ENCODE data around the gene SYCP2. TPM values are rescaled to one million over a fixed set of nuclear protein-coding genes. Genes with fewer than 3 reads are reported as not detected.

SYCP2 gene
- total and polyA plus RNA-seq, 2 of the 8 experiments (the other 6 are each of a cell fraction or from before 2014, with no cell fraction given), result 0.02 to 0.50 TPM

GRCh38 chr20:59902470-59902869, 31.0 kb downstream of the SYCP2 start:
- no peak overlapping the region for H4K8ac ChIP-seq (ENCODE audit: extremely low read depth, insufficient read depth, low read length)
- H2BK15ac ChIP-seq (ENCODE audit: low read length), result no peak overlapping the region
- 86% methylated on average over 3 of the region's 3 CpGs; no CpG with 5 or more reads in 1 of the 2 experiments for WGBS, 2 experiments (ENCODE audit: extremely low coverage in 1 of 2, insufficient coverage in 1 of 2, insufficient read length in 1 of 2, insufficient replicate concordance in 2 of 2, low coverage in 1 of 2, low lambda C conversion rate in 2 of 2, missing lambda C conversion rate in 1 of 2)

More at GRCh38 chr20:59902470-59902869, 31.0 kb downstream of the SYCP2 start:
- no peak overlapping the region for H2BK12ac ChIP-seq (ENCODE audit: low read depth, low read length)
- H3K23me2 ChIP-seq (ENCODE audit: low read depth, low read length), result no peaks in the 10 kb centered on the region
- H3K23ac ChIP-seq (ENCODE audit: insufficient read length), result no peak overlapping the region
- TF ChIP-seq EP300 (IDR thresholded peaks at IDR 0.05; ENCODE audit: borderline replicate concordance in 1 of 2, low read depth in 2 of 2, low read length in 2 of 2), result no peak
- no peak for TF ChIP-seq SP1 (IDR thresholded peaks at IDR 0.05; ENCODE audit: low read depth, low read length)
- TF ChIP-seq CBX5 (IDR thresholded peaks at IDR 0.05; ENCODE audit: low read depth, low read length), result no peak
- no peak for TF ChIP-seq SIRT6 (IDR thresholded peaks at IDR 0.05; ENCODE audit: low read length)
- TF ChIP-seq EGR1 (IDR thresholded peaks at IDR 0.05; ENCODE audit: borderline replicate concordance, low read depth, low read length), result no peak
- TF ChIP-seq CHD2 (IDR thresholded peaks at IDR 0.05; ENCODE audit: low read length), result no peak
- TF ChIP-seq RFX5 (IDR thresholded peaks at IDR 0.05; ENCODE audit: borderline replicate concordance, low read depth, low read length), result no peak
- TF ChIP-seq CREB1 (IDR thresholded peaks at IDR 0.05), result no peak
- TF ChIP-seq TEAD4 (IDR thresholded peaks at IDR 0.05; ENCODE audit: low read depth, low read length), result no peak
- TF ChIP-seq YY1 (IDR thresholded peaks at IDR 0.05; ENCODE audit: low read depth, low read length), result no peak
- no peak for TF ChIP-seq RNF2 (IDR thresholded peaks at IDR 0.05; ENCODE audit: borderline replicate concordance, low read depth, low read length, missing control alignments, poor library complexity, severe bottlenecking)
- TF ChIP-seq ASH2L (IDR thresholded peaks at IDR 0.05; ENCODE audit: low read length), result no peak
- no peak overlapping the region for H3K4ac ChIP-seq (replicated peaks; ENCODE audit: insufficient read length, low read depth, low read length)
- no peaks in the 10 kb centered on the region for H4K20me1 ChIP-seq (replicated peaks in 1 of 2; ENCODE audit: control insufficient read depth in 1 of 2, insufficient read depth in 2 of 2, low read length in 2 of 2)
- H3K36me3 ChIP-seq (ENCODE audit: control insufficient read depth in 2 of 4, insufficient read depth in 4 of 4, low read length in 3 of 4), result no peaks in the 10 kb centered on the region
- DNase-seq (ENCODE audit: low read depth in 1 of 2, low spot score in 2 of 2) (no peak), FAIRE-seq (no peak)
- no peak overlapping the region for H3K4me2 ChIP-seq (ENCODE audit: insufficient read depth in 1 of 2, low read depth in 2 of 2, low read length in 2 of 2)
- H4K91ac ChIP-seq (replicated peaks; ENCODE audit: insufficient read length, low read length), result no peak overlapping the region
- ChIA-PET CTCF (ENCODE audit: partially characterized antibody) (no interaction called here), POLR2A (ENCODE audit: partially characterized antibody) (no interaction called here)
- no peak overlapping the region for H2BK20ac ChIP-seq (ENCODE audit: low read length)
- no peaks in the 10 kb centered on the region for H3K79me1 ChIP-seq (ENCODE audit: low read depth, low read length)
- H2AFZ ChIP-seq (ENCODE audit: low read length), result no peak overlapping the region
- no peak overlapping the region for H3K4me3 ChIP-seq (ENCODE audit: extremely low read depth in 1 of 4, insufficient read depth in 2 of 4, low read depth in 3 of 4, low read length in 4 of 4)
- no peak overlapping the region for H3K56ac ChIP-seq (replicated peaks; ENCODE audit: insufficient read length, low read depth, low read length)
- no peak overlapping the region for H2BK120ac ChIP-seq (replicated peaks; ENCODE audit: low read depth, low read length)
- H2AK5ac ChIP-seq (ENCODE audit: low read depth, low read length), result no peak overlapping the region
- H3K79me2 ChIP-seq (ENCODE audit: control insufficient read depth in 1 of 2, insufficient read depth in 2 of 2, low read length in 2 of 2), result no peaks in the 10 kb centered on the region
- H3K4me1 ChIP-seq (replicated peaks in 1 of 4; ENCODE audit: control insufficient read depth in 3 of 4, insufficient read depth in 4 of 4, low read length in 3 of 4), result no peaks in the 10 kb centered on the region
- H3K9ac ChIP-seq (replicated peaks in 1 of 4; ENCODE audit: extremely low read depth in 1 of 4, low read depth in 3 of 4, low read length in 3 of 4), result no peak overlapping the region
- H3K18ac ChIP-seq (ENCODE audit: extremely low read depth, low read length), result no peak overlapping the region
- H3K27me3 ChIP-seq (replicated peaks in 1 of 4; ENCODE audit: control insufficient read depth in 3 of 4, extremely low read depth in 1 of 4, insufficient read depth in 3 of 4, low read length in 3 of 4), result no peaks in the 10 kb centered on the region
- peaks cover 22 to 28% of the 10 kb centered on the region in 2 experiments; a peak in 3 of 4 replicates for H3K9me3 ChIP-seq (ENCODE audit: insufficient read depth in 2 of 2, low read depth in 1 of 2, low read length in 1 of 2)
- H2BK5ac ChIP-seq (ENCODE audit: low read depth, low read length), result no peak overlapping the region
- no peak overlapping the region for H3K14ac ChIP-seq (ENCODE audit: insufficient read length)
- H3K27ac ChIP-seq (ENCODE audit: low read depth, low read length), result no peak overlapping the region
- no peak overlapping the region for H4K5ac ChIP-seq (ENCODE audit: insufficient read length, low read depth, low read length)

Measured in H1 (cell line).